T-helper 17 cell (primary cell): Measurements from ENCODE around the gene NWD2. TPM values are rescaled to one million over a fixed set of nuclear protein-coding genes. Genes with fewer than 3 reads are reported as not detected.
"Not testable (repeated sequence)": the region's sequence is repeated elsewhere in the genome, so short reads cannot be mapped to it uniquely, and the experiment has no call there.

Experiments
- ATAC-seq: fragments of 150-1000 bp; cut with Tn5 transposase; 2 replicates; pipeline ENCODE4 v1.10.0; 2021; ENCODE audit warnings: mild to moderate bottlenecking, moderate library complexity
- DNase-seq, 3 donors: peaks; one replicate each; pipeline versions ENCODE4 v3.0.0 to v3.0.0-alpha.2; 2020 to 2021
- H3K9me3 ChIP-seq: one replicate; pipeline ENCODE4 v1.7.0; 2013; ENCODE audit warnings: low read length, mild to moderate bottlenecking; ENCODE audit not compliant: control insufficient read depth, poor library complexity, severe bottlenecking
- H3K27ac Mint-ChIP-seq: one replicate; pipeline ENCODE4 v1.8.0; 2022; ENCODE audit warnings: mild to moderate bottlenecking, moderate library complexity, mixed read lengths
- H3K27me3 Mint-ChIP-seq: one replicate; pipeline ENCODE4 v1.8.0; 2022; ENCODE audit warnings: mixed read lengths
- H3K36me3 Mint-ChIP-seq: one replicate; pipeline ENCODE4 v1.8.0; 2022; ENCODE audit warnings: low read depth, mixed read lengths
- H3K4me1 Mint-ChIP-seq: one replicate; pipeline ENCODE4 v1.8.0; 2022; ENCODE audit warnings: mild to moderate bottlenecking, mixed read lengths
- H3K4me3 Mint-ChIP-seq: one replicate; pipeline ENCODE4 v1.8.0; 2022; ENCODE audit warnings: mild to moderate bottlenecking, moderate library complexity, mixed read lengths
- total RNA-seq, 4 donors: library from RNA in 2 of 4; stranded (reverse) in 2 of 4; gene quantifications; one replicate each; pipeline ENCODE4 v1.2.3 and lab custom pipeline; 2022 to 2026

Gene NWD2
- total RNA-seq, 2 donors from 2014 or later = not detected

- Mint-ChIP-seq H3K27me3 (peaks cover 17% of the 10 kb centered on the region), H3K27ac (no peak overlapping the region), H3K4me1 (no peaks in the 10 kb centered on the region), H3K4me3 (no peak overlapping the region), H3K36me3 (no peaks in the 10 kb centered on the region)
- no peaks in the 10 kb centered on the region for H3K9me3 ChIP-seq
- DNase-seq = no peak
- no peak for ATAC-seq
These were observed 245.2 kb downstream of the NWD2 start for GRCh38 chr4:37489697-37490096.

GRCh38 chr4:37490391-37491347 lies 246.1 kb downstream of the NWD2 start:
- Mint-ChIP-seq H3K4me3 (no peak overlapping the region), H3K4me1 (no peaks in the 10 kb centered on the region), H3K27ac (no peak overlapping the region), H3K27me3 (peaks cover 11% of the 10 kb centered on the region), H3K36me3 (no peaks in the 10 kb centered on the region)
- no peak for DNase-seq
- no peak for ATAC-seq
- no peaks in the 10 kb centered on the region for H3K9me3 ChIP-seq

GRCh38 chr4:37495353-37495752 lies 250.8 kb downstream of the NWD2 start:
- not testable (repeated sequence) for H3K9me3 ChIP-seq, ATAC-seq, H3K36me3 Mint-ChIP-seq, H3K4me3 Mint-ChIP-seq, H3K27me3 Mint-ChIP-seq, DNase-seq, H3K4me1 Mint-ChIP-seq, H3K27ac Mint-ChIP-seq
